Measurements from ENCODE around the gene SSX7.
"Not testable (repeated sequence)": the region's sequence is repeated elsewhere in the genome, so short reads cannot be mapped to it uniquely, and the experiment has no call there.

SSX7 gene

DNA sequence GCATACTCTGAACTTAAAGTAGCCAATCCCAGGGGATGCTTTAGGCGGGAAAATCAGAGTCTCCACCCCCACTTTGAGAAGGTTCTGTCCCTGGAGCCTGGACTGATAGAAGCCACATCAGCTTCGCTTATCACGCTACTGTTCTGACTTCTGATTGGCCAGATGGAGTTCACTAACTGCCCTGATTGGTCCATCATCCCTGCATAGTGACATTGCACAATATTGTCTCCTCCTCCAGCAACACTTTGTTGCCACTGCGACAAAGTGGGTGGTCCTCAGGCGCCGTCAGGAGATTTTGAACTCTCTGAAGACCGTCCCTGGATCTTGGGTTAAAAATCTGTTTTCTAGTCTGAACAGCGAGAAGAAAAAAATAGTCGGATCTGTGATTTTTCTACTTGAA is at the start of gene SSX7:
TSS of gene SSX7 (minus strand) at position 101 of the 400 bp plus-strand sequence. CDS start 1,428 bp downstream, outside the sequence.
- DNase-seq (ENCODE audit: low spot score); in situ Hi-C loops (cut with MboI; ENCODE audit: low sequenced_read_pairs, unreplicated experiment): not testable (repeated sequence)

DNA sequence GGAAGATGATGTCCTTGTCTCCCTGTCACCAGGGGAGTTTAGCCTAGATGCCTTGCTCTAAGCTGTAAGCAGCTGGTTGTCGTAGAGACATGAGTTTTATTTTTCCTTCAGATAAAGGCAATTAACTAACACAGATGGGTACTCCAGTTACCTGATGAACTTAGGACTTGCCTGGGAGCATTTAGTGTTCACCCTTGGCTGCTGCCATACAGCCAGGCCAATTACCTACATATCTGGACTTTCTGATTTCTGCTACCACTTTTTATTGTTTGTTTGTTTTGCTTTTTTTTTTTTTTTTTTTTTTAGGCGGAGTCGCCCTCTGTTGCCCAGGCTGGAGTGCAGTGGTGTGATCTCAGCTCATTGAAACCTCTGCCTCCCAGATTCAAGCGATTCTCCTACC is 37.3 kb upstream of the SSX7 start:
- in situ Hi-C loops (cut with MboI; ENCODE audit: low sequenced_read_pairs, unreplicated experiment); DNase-seq (ENCODE audit: low spot score): not testable (repeated sequence)

DNA sequence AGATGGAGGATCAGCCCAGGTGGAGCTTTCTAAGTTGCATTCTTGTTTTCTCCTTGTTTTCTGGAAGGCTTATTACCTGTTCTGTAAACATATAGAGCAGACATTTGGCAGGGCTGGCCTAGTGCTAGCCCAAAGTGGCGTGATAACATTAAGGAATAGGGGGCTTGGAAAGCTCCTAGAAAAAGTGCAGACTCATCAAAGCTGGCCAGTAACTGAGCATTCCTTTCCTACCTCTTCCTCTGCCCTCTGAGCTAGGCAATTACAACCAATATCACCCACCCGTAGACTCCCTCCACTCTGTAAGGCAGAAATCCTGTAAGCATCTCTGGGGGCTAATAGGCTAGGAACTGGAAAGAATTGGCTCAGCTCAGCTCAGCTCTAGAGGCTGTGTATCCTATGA is 7.5 kb upstream of the SSX7 start:
- DNase-seq (ENCODE audit: low spot score); in situ Hi-C loops (cut with MboI; ENCODE audit: low sequenced_read_pairs, unreplicated experiment): not testable (repeated sequence)

DNA sequence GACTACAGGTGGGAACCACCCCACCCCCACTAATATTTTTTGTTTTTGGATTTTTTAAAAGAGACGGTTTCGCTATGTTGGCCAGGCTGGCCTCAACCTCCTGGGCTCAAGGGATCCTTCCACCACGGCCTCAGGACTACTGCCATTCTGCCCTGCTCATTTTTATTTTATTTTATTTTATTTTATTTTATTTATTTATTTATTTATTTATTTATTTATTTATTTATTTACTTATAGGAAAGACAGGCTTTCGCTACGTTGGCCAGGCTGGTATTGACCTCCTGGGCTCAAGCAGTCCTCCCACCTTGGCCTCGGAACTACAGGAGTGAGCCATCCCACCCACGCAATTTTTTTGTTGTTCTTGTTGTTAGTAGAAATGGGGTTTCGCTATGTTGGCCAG is 775 bp upstream of the SSX7 start:
- in situ Hi-C loops (cut with MboI; ENCODE audit: low sequenced_read_pairs, unreplicated experiment); DNase-seq (ENCODE audit: low spot score): not testable (repeated sequence)

GRCh38 chrX:52650676-52651075 is 4.0 kb downstream of the SSX7 start:
- DNase-seq (ENCODE audit: low spot score); in situ Hi-C loops (cut with MboI; ENCODE audit: low sequenced_read_pairs, unreplicated experiment): not testable (repeated sequence)

GRCh38 chrX:52648956-52649355 is 5.7 kb downstream of the SSX7 start:
- in situ Hi-C loops (cut with MboI; ENCODE audit: low sequenced_read_pairs, unreplicated experiment); DNase-seq (ENCODE audit: low spot score): not testable (repeated sequence)

GRCh38 chrX:52628483-52628882 is 26.2 kb downstream of the SSX7 start:
- DNase-seq (ENCODE audit: low spot score); in situ Hi-C loops (cut with MboI; ENCODE audit: low sequenced_read_pairs, unreplicated experiment): not testable (repeated sequence)

DNA sequence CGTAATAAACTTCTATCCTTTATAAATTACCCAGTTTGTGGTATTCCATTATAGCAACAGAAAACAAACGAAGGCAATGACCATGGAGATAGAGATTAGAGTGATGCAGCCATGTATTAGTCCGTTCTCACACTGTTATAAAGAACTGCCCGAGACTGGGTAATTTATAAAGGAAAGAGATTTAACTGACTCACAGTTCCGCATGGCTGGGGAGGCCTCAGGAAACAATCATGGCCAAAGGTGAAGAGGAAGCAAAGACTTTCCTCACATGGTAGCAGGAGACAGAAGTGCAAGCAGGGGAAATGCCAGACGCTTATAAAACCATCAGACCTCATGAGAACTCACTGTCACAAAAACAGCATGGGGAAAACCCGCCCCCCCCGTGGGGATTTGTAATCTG is 34.0 kb downstream of the SSX7 start:
- in situ Hi-C loops (cut with MboI; ENCODE audit: low sequenced_read_pairs, unreplicated experiment); DNase-seq (ENCODE audit: low spot score): not testable (repeated sequence)

- TF ChIP-seq, protein P1, sequence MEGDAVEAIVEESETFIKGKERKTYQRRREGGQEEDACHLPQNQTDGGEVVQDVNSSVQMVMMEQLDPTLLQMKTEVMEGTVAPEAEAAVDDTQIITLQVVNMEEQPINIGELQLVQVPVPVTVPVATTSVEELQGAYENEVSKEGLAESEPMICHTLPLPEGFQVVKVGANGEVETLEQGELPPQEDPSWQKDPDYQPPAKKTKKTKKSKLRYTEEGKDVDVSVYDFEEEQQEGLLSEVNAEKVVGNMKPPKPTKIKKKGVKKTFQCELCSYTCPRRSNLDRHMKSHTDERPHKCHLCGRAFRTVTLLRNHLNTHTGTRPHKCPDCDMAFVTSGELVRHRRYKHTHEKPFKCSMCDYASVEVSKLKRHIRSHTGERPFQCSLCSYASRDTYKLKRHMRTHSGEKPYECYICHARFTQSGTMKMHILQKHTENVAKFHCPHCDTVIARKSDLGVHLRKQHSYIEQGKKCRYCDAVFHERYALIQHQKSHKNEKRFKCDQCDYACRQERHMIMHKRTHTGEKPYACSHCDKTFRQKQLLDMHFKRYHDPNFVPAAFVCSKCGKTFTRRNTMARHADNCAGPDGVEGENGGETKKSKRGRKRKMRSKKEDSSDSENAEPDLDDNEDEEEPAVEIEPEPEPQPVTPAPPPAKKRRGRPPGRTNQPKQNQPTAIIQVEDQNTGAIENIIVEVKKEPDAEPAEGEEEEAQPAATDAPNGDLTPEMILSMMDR (IDR thresholded peaks at IDR 0.05; ENCODE audit: borderline replicate concordance, control extremely low read depth, extremely low read depth, insufficient read depth, missing control alignments) = no peak
- in situ Hi-C loops (cut with MboI; ENCODE audit: low sequenced_read_pairs, unreplicated experiment) = no loop called here
- DNase-seq (ENCODE audit: low spot score) = no peak
These were observed 45.7 kb downstream of the SSX7 start for GRCh38 chrX:52608961-52609360.

- in situ Hi-C loops (cut with MboI; ENCODE audit: low sequenced_read_pairs, unreplicated experiment) = not testable (repeated sequence)
These were observed 51.5 kb downstream of the SSX7 start for GRCh38 chrX:52603151-52603550.

DNA sequence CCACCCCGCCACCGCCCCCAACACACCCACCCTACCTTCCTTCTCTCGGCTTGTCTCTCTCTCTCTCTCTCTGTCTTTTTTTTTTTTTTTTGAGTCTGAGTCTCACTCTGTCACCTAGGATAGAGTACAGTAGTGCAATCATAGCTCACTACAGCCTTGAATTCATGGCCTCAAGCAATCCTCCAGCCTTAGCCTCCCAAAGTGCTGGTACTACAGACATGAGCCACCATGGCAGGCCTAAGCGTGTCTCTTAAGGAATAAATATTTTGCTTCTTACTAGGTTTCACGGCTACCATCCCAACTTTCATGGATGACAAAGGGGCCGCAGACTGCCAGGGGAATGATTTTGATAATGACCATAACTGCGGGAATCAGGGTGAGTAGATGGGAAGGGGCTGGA is 55.8 kb downstream of the SSX7 start:
- no peak for DNase-seq (ENCODE audit: low spot score)
- TF ChIP-seq, protein P1 (IDR thresholded peaks at IDR 0.05; ENCODE audit: borderline replicate concordance, control extremely low read depth, extremely low read depth, insufficient read depth, missing control alignments) = no peak
- in situ Hi-C loops (cut with MboI; ENCODE audit: low sequenced_read_pairs, unreplicated experiment) = loop anchor here (25.0 kb wide), 1 partner anchor 388 kb away; no protein-coding TSS in a partner anchor

More at GRCh38 chrX:52603151-52603550, 51.5 kb downstream of the SSX7 start:
- not testable (repeated sequence) for DNase-seq (ENCODE audit: low spot score)

GRCh38 chrX:52594658-52595057 is 60.0 kb downstream of the SSX7 start:
- DNase-seq (ENCODE audit: low spot score) = no peak
- in situ Hi-C loops (cut with MboI; ENCODE audit: low sequenced_read_pairs, unreplicated experiment) = loop anchor here (25.0 kb wide), 1 partner anchor 393 kb away; no protein-coding TSS in a partner anchor
- TF ChIP-seq, protein P1 (IDR thresholded peaks at IDR 0.05; ENCODE audit: borderline replicate concordance, control extremely low read depth, extremely low read depth, insufficient read depth, missing control alignments) = no peak

Data from GM13976 (cell line).